HepG2 (cell line): ENCODE data around the gene BMERB1. TPM values are rescaled to one million over a fixed set of nuclear protein-coding genes. Genes with fewer than 3 reads are reported as not detected.

ENCODE experiments used
- ATAC-seq: fragments of 200-7000 bp; cut with Tn5 transposase; 3 replicates; pipeline ENCODE4 v1.9.1; 2020; ENCODE audit warnings: mild to moderate bottlenecking, moderate library complexity
- BruUV-seq: library from RNA; stranded (reverse); fragments of 400-500 nt; replicated peaks from 2 replicates; lab custom pipeline; 2021; lab: Mats Ljungman, UMichigan
- CTCF ChIA-PET: fragments of 300-600 bp; formaldehyde crosslinking; extraction: SDS; loops from one replicate; lab custom pipeline; 2021; ENCODE audit warnings: low total read pairs, inconsistent platforms, low intra/inter-chr PET ratio; lab: Yijun Ruan, JAX
- POLR2A ChIA-PET: fragments of 350-600 bp; sonication (Branson Sonifier 250); formaldehyde crosslinking; loops from one replicate; lab custom pipeline; 2020; ENCODE audit warnings: antibody characterized with exemption, inconsistent platforms; lab: Yijun Ruan, JAX
- DNase-seq: peaks from one replicate; pipeline ENCODE4 v3.0.0-alpha.2; 2015; ENCODE audit warnings: low spot score
- FAIRE-seq: peaks from 3 replicates; lab custom pipeline; 2011; peaks lifted over from hg19 to GRCh38; lab: Jason Lieb, UNC
- H2AFZ ChIP-seq: one replicate; pipeline ENCODE4 v1.6.1; 2011; ENCODE audit warnings: low read length, inconsistent platforms
- H3K27ac ChIP-seq: fragments of 300-600 bp; 3 replicates; pipeline ENCODE4 v1.8.0; 2011; ENCODE audit warnings: mixed run types, mild to moderate bottlenecking, mixed read lengths, low read length, inconsistent platforms; ENCODE audit not compliant: insufficient read depth; ENCODE audit errors: extremely low read length
- H3K27me3 ChIP-seq, 2 experiments: fragments of 200-600 bp in 1 of 2; 2 replicates in 1 of 2; 3 replicates in 1 of 2; pipeline versions ENCODE4 v1.6.0 to v1.8.0; 2011; ENCODE audit warnings: low read length in 2 of 2, mild to moderate bottlenecking in 2 of 2, moderate library complexity in 2 of 2, inconsistent platforms in 1 of 2; ENCODE audit not compliant: insufficient read depth in 2 of 2, control insufficient read depth in 1 of 2
- H3K36me3 ChIP-seq, 2 experiments: fragments of 200-600 bp in 1 of 2; replicated peaks in 1 of 2; 2 replicates in 1 of 2; 3 replicates in 1 of 2; pipeline versions ENCODE4 v1.5.1 to v1.8.0; 2011; ENCODE audit warnings: low read length in 2 of 2, inconsistent platforms in 1 of 2; ENCODE audit not compliant: insufficient read depth in 2 of 2, control insufficient read depth in 1 of 2
- H3K4me1 ChIP-seq: 2 replicates; pipeline ENCODE4 v1.5.1; 2012; ENCODE audit warnings: low read length, inconsistent platforms; ENCODE audit not compliant: insufficient read depth
- H3K4me2 ChIP-seq: 2 replicates; pipeline ENCODE4 v1.6.0; 2011; ENCODE audit warnings: low read depth, low read length, inconsistent platforms
- H3K4me3 ChIP-seq, 3 experiments: fragments of 200-600 bp in 1 of 3; sonication (generic), shearing (Covaris generic) in 1 of 3; replicated peaks in 1 of 3; 2 replicates each; pipeline ENCODE4 v1.5.1; 2011 to 2016; ENCODE audit warnings: low read length in 3 of 3, inconsistent platforms in 2 of 3, low read depth in 2 of 3, mild to moderate bottlenecking in 2 of 3, control low read depth in 1 of 3, mixed read lengths in 1 of 3; ENCODE audit not compliant: insufficient read depth in 1 of 3
- H3K79me2 ChIP-seq: one replicate; pipeline ENCODE4 v1.6.1; 2011; ENCODE audit warnings: low read length, inconsistent platforms; ENCODE audit not compliant: insufficient read depth
- H3K9ac ChIP-seq: 2 replicates; pipeline ENCODE4 v1.6.0; 2011; ENCODE audit warnings: mild to moderate bottlenecking, low read depth, low read length, inconsistent platforms; ENCODE audit not compliant: insufficient read depth
- H3K9me3 ChIP-seq: 2 replicates; pipeline ENCODE4 v1.5.1; 2012; ENCODE audit warnings: mild to moderate bottlenecking, low read length
- H4K20me1 ChIP-seq: 2 replicates; pipeline ENCODE4 v1.6.0; 2011; ENCODE audit warnings: inconsistent platforms, mild to moderate bottlenecking, low read length, moderate library complexity; ENCODE audit not compliant: insufficient read depth
- CBX2 ChIP-seq, 2 experiments: fragments of 200-600 bp in 1 of 2; sonication (generic); formaldehyde crosslinking in 1 of 2; IDR thresholded peaks; 2 replicates each; pipeline versions ENCODE4 v1.7.0 to v1.8.1; 2018 to 2022; ENCODE audit warnings: low read depth in 2 of 2, low read length in 1 of 2, mild to moderate bottlenecking in 1 of 2, missing genetic modification reagents in 1 of 2
- CEBPG ChIP-seq: IDR thresholded peaks from 2 replicates; pipeline ENCODE4 v1.6.1; 2016
- HMG20B ChIP-seq: conservative IDR thresholded peaks from 2 replicates; pipeline ENCODE4 v1.6.1; 2016; ENCODE audit warnings: missing genetic modification reagents, missing compliant biosample characterization
- JDP2 ChIP-seq: sonication (generic); formaldehyde crosslinking; IDR thresholded peaks from 2 replicates; pipeline ENCODE4 v1.8.1; 2022; ENCODE audit warnings: missing genetic modification reagents, borderline replicate concordance
- KDM2A ChIP-seq: sonication (generic); formaldehyde crosslinking; IDR thresholded peaks from 2 replicates; pipeline ENCODE4 v1.4.0; 2020; ENCODE audit warnings: low read depth, missing genetic modification reagents, borderline replicate concordance
- MBD4 ChIP-seq: IDR thresholded peaks from 2 replicates; pipeline ENCODE4 v1.6.1; 2012; ENCODE audit warnings: low read length, inconsistent platforms, borderline replicate concordance
- RBM22 ChIP-seq: fragments of 200-400 bp; formaldehyde crosslinking; optimal IDR thresholded peaks from 2 replicates; pipeline ENCODE3; 2017; ENCODE audit warnings: mild to moderate bottlenecking, low read length, moderate library complexity
- TEF ChIP-seq: sonication (generic); formaldehyde crosslinking; IDR thresholded peaks from 2 replicates; pipeline ENCODE4 v1.5.0; 2020; ENCODE audit warnings: missing genetic modification reagents
- XRCC5 ChIP-seq: fragments of 200-400 bp; formaldehyde crosslinking; optimal IDR thresholded peaks from 2 replicates; pipeline ENCODE3; 2017; ENCODE audit warnings: mild to moderate bottlenecking, low read length
- ZBTB3 ChIP-seq: sonication (generic); formaldehyde crosslinking; IDR thresholded peaks from 2 replicates; pipeline ENCODE4 v1.4.0; 2020; ENCODE audit warnings: low read depth, mild to moderate bottlenecking, moderate library complexity, missing genetic modification reagents, borderline replicate concordance
- ZNF276 ChIP-seq: sonication (generic); formaldehyde crosslinking; IDR thresholded peaks from 2 replicates; pipeline ENCODE4 v1.4.0; 2020; ENCODE audit warnings: mild to moderate bottlenecking, low read depth, missing genetic modification reagents
- ZNF598 ChIP-seq: sonication (generic); formaldehyde crosslinking; IDR thresholded peaks from 2 replicates; pipeline ENCODE4 v1.5.1; 2020; ENCODE audit warnings: mild to moderate bottlenecking, missing genetic modification reagents, borderline replicate concordance
- ZNF724P ChIP-seq: sonication (generic); formaldehyde crosslinking; IDR thresholded peaks from 2 replicates; pipeline ENCODE4 v1.8.0; 2022; ENCODE audit warnings: missing genetic modification reagents, borderline replicate concordance
- ZNF776 ChIP-seq: sonication (generic); formaldehyde crosslinking; IDR thresholded peaks from 2 replicates; pipeline ENCODE4 v1.4.0; 2020; ENCODE audit warnings: mild to moderate bottlenecking, missing genetic modification reagents
- WGBS: methylation state at CpG from one replicate; pipeline ENCODE4 v1.1.6; 2017; ENCODE audit warnings: low lambda C conversion rate; 5-methylcytosine and 5-hydroxymethylcytosine counted together
- in situ Hi-C: cut with HindIII; loops from 2 replicates; pipeline ENCODE4 v1.10.0; 2017; ENCODE audit warnings: low pct_unique_long_range_greater_than_20kb; ENCODE audit not compliant: extremely low pct_ligation_motif_present
- intact Hi-C: fragments of 100-400 bp; cut with micrococcal nuclease; formaldehyde crosslinking; loops from one replicate; pipeline ENCODE4 v1.10.0; 2022; ENCODE audit not compliant: unreplicated experiment
- polyA plus RNA-seq, 8 experiments: library from polyadenylated mRNA; depleted of rRNA in 3 of 8; stranded (reverse) in 7 of 8; unstranded in 1 of 8; fragments of >200 nt; fragmentation: Illumina TruSeq in 4 of 8; extraction: Trizol in 4 of 8; gene quantifications; 2 replicates each; pipeline versions ENCODE4 v1.2.1 to v1.2.3, GENCODE V29; 2011 to 2016; ENCODE audit warnings: low read depth in 4 of 8, missing spikeins in 1 of 8, mixed read lengths in 1 of 8; ENCODE audit not compliant: insufficient read depth in 1 of 8
- total RNA-seq, 5 experiments: library from RNA; depleted of rRNA; stranded (reverse); fragments of >200 nt; fragmentation: Illumina TruSeq; extraction: Trizol; gene quantifications; 2 replicates each; pipeline ENCODE4 v1.2.3, GENCODE V29; 2016; ENCODE audit warnings: low read depth in 1 of 5
- TF ChIP-seq, protein P1 (sequence below): sonication (generic); formaldehyde crosslinking; IDR thresholded peaks from 2 replicates; pipeline ENCODE4 v1.4.0; 2020; ENCODE audit warnings: mild to moderate bottlenecking, missing genetic modification reagents
- TF ChIP-seq, protein P2 (sequence below): sonication (generic); formaldehyde crosslinking; IDR thresholded peaks from 2 replicates; pipeline ENCODE4 v1.5.0; 2020; ENCODE audit warnings: mild to moderate bottlenecking, missing genetic modification reagents

Gene BMERB1
- total and polyA plus RNA-seq, 2 of the 13 experiments (the other 11 are each of a cell fraction or from before 2014, with no cell fraction given): 1.4 TPM

- no peak for DNase-seq
- intact Hi-C loops (no loop called here), in situ Hi-C loops (no loop called here)
- H3K79me2 ChIP-seq: no peaks in the 10 kb centered on the region
- no TSS peak for BruUV-seq
- peaks cover 14% of the 10 kb centered on the region for H3K4me1 ChIP-seq
- TF ChIP-seq ZNF776: no peak
- TF ChIP-seq ZBTB3 (CRISPR knock-in tag): no peak
- TF ChIP-seq, protein P1, sequence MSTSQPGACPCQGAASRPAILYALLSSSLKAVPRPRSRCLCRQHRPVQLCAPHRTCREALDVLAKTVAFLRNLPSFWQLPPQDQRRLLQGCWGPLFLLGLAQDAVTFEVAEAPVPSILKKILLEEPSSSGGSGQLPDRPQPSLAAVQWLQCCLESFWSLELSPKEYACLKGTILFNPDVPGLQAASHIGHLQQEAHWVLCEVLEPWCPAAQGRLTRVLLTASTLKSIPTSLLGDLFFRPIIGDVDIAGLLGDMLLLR (CRISPR knock-in tag): no peak
- TF ChIP-seq CBX2 (IDR thresholded peaks at IDR 0.05; ENCODE audit: low read depth, low read length): no peak
- TF ChIP-seq CBX2 (CRISPR knock-in tag; IDR thresholded peaks at IDR 0.05; ENCODE audit: low read depth): no peak
- no peak for TF ChIP-seq JDP2 (CRISPR knock-in tag)
- no peak for TF ChIP-seq ZNF598 (CRISPR knock-in tag)
- no peak for TF ChIP-seq RBM22
- TF ChIP-seq, protein P2, sequence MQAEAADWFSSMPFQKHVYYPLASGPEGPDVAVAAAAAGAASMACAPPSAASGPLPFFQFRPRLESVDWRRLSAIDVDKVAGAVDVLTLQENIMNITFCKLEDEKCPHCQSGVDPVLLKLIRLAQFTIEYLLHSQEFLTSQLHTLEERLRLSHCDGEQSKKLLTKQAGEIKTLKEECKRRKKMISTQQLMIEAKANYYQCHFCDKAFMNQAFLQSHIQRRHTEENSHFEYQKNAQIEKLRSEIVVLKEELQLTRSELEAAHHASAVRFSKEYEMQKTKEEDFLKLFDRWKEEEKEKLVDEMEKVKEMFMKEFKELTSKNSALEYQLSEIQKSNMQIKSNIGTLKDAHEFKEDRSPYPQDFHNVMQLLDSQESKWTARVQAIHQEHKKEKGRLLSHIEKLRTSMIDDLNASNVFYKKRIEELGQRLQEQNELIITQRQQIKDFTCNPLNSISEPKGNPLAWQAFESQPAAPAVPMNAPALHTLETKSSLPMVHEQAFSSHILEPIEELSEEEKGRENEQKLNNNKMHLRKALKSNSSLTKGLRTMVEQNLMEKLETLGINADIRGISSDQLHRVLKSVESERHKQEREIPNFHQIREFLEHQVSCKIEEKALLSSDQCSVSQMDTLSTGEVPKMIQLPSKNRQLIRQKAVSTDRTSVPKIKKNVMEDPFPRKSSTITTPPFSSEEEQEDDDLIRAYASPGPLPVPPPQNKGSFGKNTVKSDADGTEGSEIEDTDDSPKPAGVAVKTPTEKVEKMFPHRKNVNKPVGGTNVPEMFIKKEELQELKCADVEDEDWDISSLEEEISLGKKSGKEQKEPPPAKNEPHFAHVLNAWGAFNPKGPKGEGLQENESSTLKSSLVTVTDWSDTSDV (CRISPR knock-in tag): no peak
- no peak for TF ChIP-seq HMG20B (CRISPR knock-in tag)
- TF ChIP-seq MBD4: no peak
- no peak for TF ChIP-seq XRCC5
- TF ChIP-seq CEBPG (CRISPR knock-in tag): no peak
- no peak for TF ChIP-seq TEF
- TF ChIP-seq ZNF276 (CRISPR knock-in tag): no peak
- TF ChIP-seq ZNF724P (CRISPR knock-in tag): no peak
- TF ChIP-seq KDM2A: no peak
- H3K9me3 ChIP-seq: no peaks in the 10 kb centered on the region
- ChIA-PET CTCF (no interaction called here), POLR2A (no interaction called here)
- H3K4me3 ChIP-seq: no peak overlapping the region
- H3K9ac ChIP-seq: no peak overlapping the region
- H3K27ac ChIP-seq: no peak overlapping the region
- no peak overlapping the region for H2AFZ ChIP-seq
- no peak overlapping the region for H3K4me2 ChIP-seq
- H4K20me1 ChIP-seq: no peaks in the 10 kb centered on the region
- WGBS: 70% methylated on average over 6 of the region's 6 CpGs
- ATAC-seq: no peak
- no peaks in the 10 kb centered on the region for H3K36me3 ChIP-seq
- no peaks in the 10 kb centered on the region for H3K27me3 ChIP-seq
- FAIRE-seq: no peak
These were observed 27.0 kb downstream of the BMERB1 start for GRCh38 chr16:15461376-15461775.
